ENCODE data around the gene CCT5.

DNA sequence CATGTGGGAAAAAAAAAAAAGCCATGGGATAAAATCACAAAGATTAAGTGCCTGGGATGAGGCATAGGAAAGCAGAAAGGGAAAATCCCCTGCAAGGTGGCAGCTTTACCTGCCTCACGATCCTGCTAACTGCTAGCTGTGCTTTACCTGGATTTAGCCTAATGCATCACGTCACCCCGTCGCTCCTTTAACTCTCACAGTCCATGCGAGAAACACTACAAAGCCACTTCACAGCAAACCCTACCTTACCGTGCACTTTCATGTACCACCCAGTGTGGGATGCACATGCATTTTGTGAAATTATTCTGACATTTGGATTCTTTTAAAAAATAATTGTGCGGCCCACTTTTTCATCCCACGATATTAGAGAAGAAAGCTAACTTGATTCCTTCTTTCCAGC is 31.4 kb upstream of the CCT5 start:
- TF ChIP-seq, protein P1, sequence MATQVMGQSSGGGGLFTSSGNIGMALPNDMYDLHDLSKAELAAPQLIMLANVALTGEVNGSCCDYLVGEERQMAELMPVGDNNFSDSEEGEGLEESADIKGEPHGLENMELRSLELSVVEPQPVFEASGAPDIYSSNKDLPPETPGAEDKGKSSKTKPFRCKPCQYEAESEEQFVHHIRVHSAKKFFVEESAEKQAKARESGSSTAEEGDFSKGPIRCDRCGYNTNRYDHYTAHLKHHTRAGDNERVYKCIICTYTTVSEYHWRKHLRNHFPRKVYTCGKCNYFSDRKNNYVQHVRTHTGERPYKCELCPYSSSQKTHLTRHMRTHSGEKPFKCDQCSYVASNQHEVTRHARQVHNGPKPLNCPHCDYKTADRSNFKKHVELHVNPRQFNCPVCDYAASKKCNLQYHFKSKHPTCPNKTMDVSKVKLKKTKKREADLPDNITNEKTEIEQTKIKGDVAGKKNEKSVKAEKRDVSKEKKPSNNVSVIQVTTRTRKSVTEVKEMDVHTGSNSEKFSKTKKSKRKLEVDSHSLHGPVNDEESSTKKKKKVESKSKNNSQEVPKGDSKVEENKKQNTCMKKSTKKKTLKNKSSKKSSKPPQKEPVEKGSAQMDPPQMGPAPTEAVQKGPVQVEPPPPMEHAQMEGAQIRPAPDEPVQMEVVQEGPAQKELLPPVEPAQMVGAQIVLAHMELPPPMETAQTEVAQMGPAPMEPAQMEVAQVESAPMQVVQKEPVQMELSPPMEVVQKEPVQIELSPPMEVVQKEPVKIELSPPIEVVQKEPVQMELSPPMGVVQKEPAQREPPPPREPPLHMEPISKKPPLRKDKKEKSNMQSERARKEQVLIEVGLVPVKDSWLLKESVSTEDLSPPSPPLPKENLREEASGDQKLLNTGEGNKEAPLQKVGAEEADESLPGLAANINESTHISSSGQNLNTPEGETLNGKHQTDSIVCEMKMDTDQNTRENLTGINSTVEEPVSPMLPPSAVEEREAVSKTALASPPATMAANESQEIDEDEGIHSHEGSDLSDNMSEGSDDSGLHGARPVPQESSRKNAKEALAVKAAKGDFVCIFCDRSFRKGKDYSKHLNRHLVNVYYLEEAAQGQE (IDR thresholded peaks at IDR 0.05; ENCODE audit: insufficient read depth in 1 of 2, low read depth in 2 of 2, low read length in 2 of 2): no peak
- TF ChIP-seq TAF1 (IDR thresholded peaks at IDR 0.05; ENCODE audit: borderline replicate concordance, insufficient read depth, low read length): no peak
